GM10266 (cell line): ENCODE results near the gene FOXP2.
"Not testable (repeated sequence)": the region's sequence is repeated elsewhere in the genome, so short reads cannot be mapped to it uniquely, and the experiment has no call there.

Experiments
- DNase-seq: peaks from one replicate; pipeline ENCODE4 v3.0.0; 2012; ENCODE audit errors: extremely low spot score
- TF ChIP-seq, protein P1 (sequence below): IDR thresholded peaks from 2 replicates; pipeline ENCODE4 v1.5.1; 2012; ENCODE audit warnings: mild to moderate bottlenecking, low read depth; ENCODE audit not compliant: control insufficient read depth, insufficient read depth; ENCODE audit errors: missing control alignments

Gene FOXP2

DNA sequence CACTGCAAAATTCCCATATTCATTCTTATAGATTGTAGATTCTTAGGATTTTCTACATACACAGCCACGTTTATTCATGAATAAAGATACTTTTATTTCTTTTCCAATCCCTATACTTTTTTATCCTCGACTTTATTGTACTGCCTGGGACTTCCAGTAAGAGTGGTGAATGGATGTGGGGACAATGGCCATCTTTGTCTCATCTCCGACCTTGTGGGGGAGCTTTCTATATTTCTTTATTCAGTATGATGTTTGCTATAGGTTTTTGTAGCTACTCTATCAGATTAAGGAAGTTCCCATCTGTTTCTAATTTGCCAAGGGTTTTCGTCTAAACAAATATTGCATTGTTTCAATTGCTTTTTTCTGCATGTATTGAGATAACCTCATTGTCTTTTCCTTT is 184.3 kb downstream of the FOXP2 start:
- DNase-seq: no peak

DNA sequence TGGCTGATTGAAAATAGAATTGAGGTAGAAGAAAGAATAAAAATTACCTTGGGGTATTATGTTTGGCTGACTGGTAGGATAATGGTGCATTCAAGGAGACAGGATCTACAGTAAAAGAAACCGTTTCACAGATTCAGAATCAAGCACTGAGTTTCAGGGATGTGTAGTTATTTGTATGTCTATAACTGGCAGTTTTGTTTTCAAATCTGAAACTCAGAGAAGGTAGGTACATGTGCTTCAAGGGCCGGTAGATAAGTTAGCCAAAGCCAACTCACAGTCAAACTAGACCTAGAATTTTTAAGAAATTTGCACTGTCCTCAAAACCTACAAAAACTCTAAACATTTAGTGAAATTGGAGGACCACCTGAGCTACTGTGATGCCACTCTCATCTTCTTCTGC is 191.5 kb downstream of the FOXP2 start:
- DNase-seq: no peak
- TF ChIP-seq, protein P1, sequence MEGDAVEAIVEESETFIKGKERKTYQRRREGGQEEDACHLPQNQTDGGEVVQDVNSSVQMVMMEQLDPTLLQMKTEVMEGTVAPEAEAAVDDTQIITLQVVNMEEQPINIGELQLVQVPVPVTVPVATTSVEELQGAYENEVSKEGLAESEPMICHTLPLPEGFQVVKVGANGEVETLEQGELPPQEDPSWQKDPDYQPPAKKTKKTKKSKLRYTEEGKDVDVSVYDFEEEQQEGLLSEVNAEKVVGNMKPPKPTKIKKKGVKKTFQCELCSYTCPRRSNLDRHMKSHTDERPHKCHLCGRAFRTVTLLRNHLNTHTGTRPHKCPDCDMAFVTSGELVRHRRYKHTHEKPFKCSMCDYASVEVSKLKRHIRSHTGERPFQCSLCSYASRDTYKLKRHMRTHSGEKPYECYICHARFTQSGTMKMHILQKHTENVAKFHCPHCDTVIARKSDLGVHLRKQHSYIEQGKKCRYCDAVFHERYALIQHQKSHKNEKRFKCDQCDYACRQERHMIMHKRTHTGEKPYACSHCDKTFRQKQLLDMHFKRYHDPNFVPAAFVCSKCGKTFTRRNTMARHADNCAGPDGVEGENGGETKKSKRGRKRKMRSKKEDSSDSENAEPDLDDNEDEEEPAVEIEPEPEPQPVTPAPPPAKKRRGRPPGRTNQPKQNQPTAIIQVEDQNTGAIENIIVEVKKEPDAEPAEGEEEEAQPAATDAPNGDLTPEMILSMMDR: no peak

More for the DNA sequence above, 184.3 kb downstream of the FOXP2 start:
- TF ChIP-seq, protein P1: no peak

DNA sequence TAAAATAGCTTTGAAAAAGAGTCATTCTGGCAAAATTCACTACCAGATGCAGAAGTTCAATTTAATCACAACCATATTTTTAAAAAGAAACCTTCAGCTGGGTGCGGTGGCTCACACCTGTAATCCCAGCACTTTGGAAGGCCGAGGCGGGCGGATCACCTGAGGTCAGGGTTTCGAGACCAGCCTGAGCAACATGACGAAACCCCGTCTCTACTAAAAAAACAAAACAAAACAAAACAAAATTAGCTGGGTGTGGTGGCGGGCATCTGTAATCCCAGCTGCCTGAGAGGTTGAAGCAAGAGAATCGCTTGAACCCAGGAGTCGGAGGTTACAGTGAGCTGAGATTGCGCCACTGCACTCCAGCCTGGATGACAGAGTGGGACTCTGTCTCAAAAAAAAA is 194.2 kb downstream of the FOXP2 start:
- DNase-seq: not testable (repeated sequence)

DNA sequence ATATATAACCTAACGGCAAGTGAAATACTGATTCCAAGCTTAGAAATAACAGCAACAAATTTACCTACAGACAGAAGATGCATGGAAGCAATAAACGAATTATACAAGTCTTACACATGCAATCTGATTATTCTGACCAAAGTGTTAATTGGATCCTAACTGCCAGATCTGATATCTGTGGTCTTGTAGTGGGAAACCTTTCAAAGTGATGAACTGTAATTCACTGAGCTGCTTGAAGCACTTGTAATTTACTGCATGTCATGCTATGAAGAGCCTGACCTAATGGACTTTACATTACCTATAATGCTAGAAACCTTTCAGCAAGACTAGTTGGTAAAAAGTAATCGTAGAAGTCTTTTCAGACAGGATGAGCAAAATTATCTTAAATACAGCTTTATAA is 205.6 kb downstream of the FOXP2 start:
- TF ChIP-seq, protein P1: no peak
- DNase-seq: no peak

DNA sequence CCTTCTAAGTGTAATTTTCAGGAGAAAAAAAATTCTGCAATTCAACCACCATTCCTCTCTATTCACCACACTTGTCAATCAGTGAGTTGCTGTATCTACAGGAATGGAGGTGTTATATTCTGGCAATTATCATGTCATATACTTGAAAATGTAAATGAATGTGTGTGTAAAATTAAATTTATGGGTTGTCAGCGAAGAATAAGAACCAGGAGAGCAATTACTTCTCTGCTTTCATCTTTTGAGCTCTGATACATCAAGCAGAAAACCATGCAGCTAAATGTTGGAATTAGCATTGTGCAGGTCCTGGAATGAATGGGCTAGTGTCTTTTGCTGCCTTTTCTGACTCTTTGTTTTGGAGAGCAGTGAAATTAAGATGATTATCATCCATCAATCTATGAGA is 207.6 kb downstream of the FOXP2 start:
- TF ChIP-seq, protein P1: no peak
- no peak for DNase-seq

DNA sequence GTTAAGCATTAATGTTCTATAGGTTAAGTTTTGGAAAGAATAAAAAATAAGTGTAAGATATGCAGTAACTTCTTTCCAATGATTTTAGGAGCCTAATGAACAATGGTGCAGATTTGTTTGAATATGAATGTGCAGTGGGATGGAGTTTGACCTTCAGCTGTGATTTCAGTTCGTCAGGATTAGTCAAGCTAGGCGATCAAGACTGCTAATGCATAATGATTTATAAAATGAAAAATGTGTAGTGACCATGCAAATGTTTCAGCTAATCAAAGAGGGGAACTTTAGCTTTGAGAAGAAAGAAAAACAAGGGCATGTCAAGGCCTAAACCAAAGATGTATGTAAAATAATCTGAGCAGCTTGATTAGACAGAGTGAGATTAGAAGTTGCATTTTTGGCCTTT is 208.5 kb downstream of the FOXP2 start:
- DNase-seq: no peak

DNA sequence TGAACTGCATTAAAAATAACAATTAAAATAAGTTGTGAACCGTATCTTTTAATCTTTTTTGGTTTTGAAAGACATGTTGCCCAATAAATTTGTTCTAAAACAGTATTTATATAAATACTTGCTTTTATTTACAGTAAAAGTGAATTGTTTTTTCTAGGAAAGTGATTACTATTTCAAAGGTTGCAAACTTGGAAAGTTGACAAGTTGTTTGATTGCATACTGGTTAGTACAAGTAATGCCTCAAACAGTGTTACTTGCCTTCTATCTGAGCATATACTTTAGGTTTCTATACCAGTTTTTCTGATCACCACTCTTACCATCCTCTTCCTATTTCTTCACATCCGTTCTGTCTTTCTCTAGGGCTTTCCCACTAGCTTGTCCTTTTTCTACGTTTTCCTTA is 212.6 kb downstream of the FOXP2 start:
- TF ChIP-seq, protein P1: no peak
- DNase-seq: no peak

More for the DNA sequence above, 208.5 kb downstream of the FOXP2 start:
- TF ChIP-seq, protein P1: no peak

DNA sequence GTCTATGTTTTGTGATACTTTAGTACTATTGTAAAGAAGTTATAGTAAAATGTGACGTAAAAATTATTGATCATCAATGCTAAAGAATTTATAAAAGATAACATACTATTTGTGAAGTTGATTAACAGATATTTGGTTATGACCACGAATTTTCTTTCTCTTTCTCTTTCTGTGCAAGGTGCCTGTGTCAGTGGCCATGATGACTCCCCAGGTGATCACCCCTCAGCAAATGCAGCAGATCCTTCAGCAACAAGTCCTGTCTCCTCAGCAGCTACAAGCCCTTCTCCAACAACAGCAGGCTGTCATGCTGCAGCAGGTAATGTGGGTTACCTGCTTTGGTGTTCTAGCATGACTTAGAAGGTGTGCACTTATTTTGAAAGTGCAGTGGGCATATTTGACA is 213.7 kb downstream of the FOXP2 start:
- DNase-seq: no peak
- TF ChIP-seq, protein P1: no peak
